ENCODE measurements around the gene ONECUT3. TPM values are rescaled to one million over a fixed set of nuclear protein-coding genes. Genes with fewer than 3 reads are reported as not detected.

Gene ONECUT3
- total and polyA plus RNA-seq, 2 of the 4 experiments (the other 2 are of a cell fraction): not detected

- Histone ChIP-seq H2AK9ac (replicated peaks; ENCODE audit: low read depth, low read length, poor library complexity) (no peak overlapping the region), H3K79me1 (ENCODE audit: low read depth in 1 of 2, low read length in 2 of 2) (no peaks in the 10 kb centered on the region), H2BK120ac (ENCODE audit: low read depth, low read length) (no peak overlapping the region), H3K4me3 (ENCODE audit: insufficient read depth, low read depth, low read length) (no peak overlapping the region), H3K27me3 (ENCODE audit: control insufficient read depth, insufficient read depth, low read length) (peaks cover 32% of the 10 kb centered on the region), H4K8ac (ENCODE audit: low read depth in 2 of 2, low read length in 2 of 2) (no peak overlapping the region), H3K18ac (ENCODE audit: low read depth, low read length) (no peak overlapping the region), H2AFZ (replicated peaks; ENCODE audit: low read length, poor library complexity) (no peak overlapping the region), H3K4me2 (ENCODE audit: low read depth, low read length) (no peak overlapping the region), H3K4me1 (ENCODE audit: control insufficient read depth, insufficient read depth, low read length) (peaks cover 10% of the 10 kb centered on the region), H2BK15ac (ENCODE audit: low read depth, low read length) (no peak overlapping the region), H3K36me3 (ENCODE audit: control insufficient read depth, insufficient read depth, low read length) (no peaks in the 10 kb centered on the region), H3K9ac (ENCODE audit: low read depth, low read length) (no peak overlapping the region), H2AK5ac (ENCODE audit: low read depth, low read length) (no peak overlapping the region), H4K91ac (ENCODE audit: insufficient read depth, low read depth, low read length) (no peak overlapping the region), H2BK20ac (ENCODE audit: low read depth, low read length) (no peak overlapping the region), H3K9me3 (ENCODE audit: control insufficient read depth, insufficient read depth, low read length) (peaks cover 9% of the 10 kb centered on the region), H2BK5ac (ENCODE audit: low read depth, low read length, poor library complexity, severe bottlenecking) (no peak overlapping the region), H3K14ac (replicated peaks; ENCODE audit: low read depth, low read length) (no peak overlapping the region), H3K9me1 (ENCODE audit: insufficient read depth, low read length) (peaks cover 6% of the 10 kb centered on the region), H3K56ac (ENCODE audit: extremely low read depth, insufficient read depth, low read length) (no peak overlapping the region), H3K27ac (ENCODE audit: insufficient read depth, low read length) (no peak overlapping the region), H3K23ac (ENCODE audit: low read depth, low read length) (no peak overlapping the region), H3K4ac (ENCODE audit: low read depth, low read length) (no peak overlapping the region), H4K5ac (ENCODE audit: low read depth, low read length) (no peak overlapping the region), H4K20me1 (ENCODE audit: insufficient read depth, low read length) (peaks cover 6% of the 10 kb centered on the region)
- WGBS, 2 experiments (ENCODE audit: extremely low coverage in 2 of 2, insufficient read length in 1 of 2): 76% methylated on average over 20 of the region's 34 CpGs; no CpG with 5 or more reads in 1 of the 2 experiments
- intact Hi-C loops (cut with micrococcal nuclease) (no loop called here), dilution Hi-C loops (cut with HindIII; ENCODE audit: low sequenced_read_pairs, unreplicated experiment) (no loop called here), in situ Hi-C loops (cut with MboI; ENCODE audit: low sequenced_read_pairs) (no loop called here)
- no TSS peak for BruUV-seq (replicated peaks)
- no peak for DNase-seq
- ATAC-seq (ENCODE audit: low read depth): no peak
- ChIA-PET CTCF (no interaction called here), POLR2A (ENCODE audit: unreplicated experiment) (no interaction called here)
- TF ChIP-seq MAFK (IDR thresholded peaks at IDR 0.05; ENCODE audit: low read depth, low read length) (no peak), POLR2A (IDR thresholded peaks at IDR 0.05; ENCODE audit: low read depth, low read length) (no peak), CHD1 (IDR thresholded peaks at IDR 0.05; ENCODE audit: low read depth, low read length) (no peak), BHLHE40 (IDR thresholded peaks at IDR 0.05; ENCODE audit: low read depth, low read length) (no peak), MXI1 (IDR thresholded peaks at IDR 0.05; ENCODE audit: borderline replicate concordance, low read depth, low read length) (no peak), CEBPB (IDR thresholded peaks at IDR 0.05; ENCODE audit: low read depth, low read length) (no peak), NFE2L2 (IDR thresholded peaks at IDR 0.05; ENCODE audit: low read depth, low read length) (no peak)
These were observed 10.2 kb upstream of the ONECUT3 start for GRCh38 chr19:1742989-1743696.
